Measurements from ENCODE around the gene MTG1. TPM values are rescaled to one million over a fixed set of nuclear protein-coding genes. Genes with fewer than 3 reads are reported as not detected.

MTG1 gene
- total RNA-seq, 4 donors from 2014 or later = 28.7 to 65.7 (median 34.7) TPM

DNA sequence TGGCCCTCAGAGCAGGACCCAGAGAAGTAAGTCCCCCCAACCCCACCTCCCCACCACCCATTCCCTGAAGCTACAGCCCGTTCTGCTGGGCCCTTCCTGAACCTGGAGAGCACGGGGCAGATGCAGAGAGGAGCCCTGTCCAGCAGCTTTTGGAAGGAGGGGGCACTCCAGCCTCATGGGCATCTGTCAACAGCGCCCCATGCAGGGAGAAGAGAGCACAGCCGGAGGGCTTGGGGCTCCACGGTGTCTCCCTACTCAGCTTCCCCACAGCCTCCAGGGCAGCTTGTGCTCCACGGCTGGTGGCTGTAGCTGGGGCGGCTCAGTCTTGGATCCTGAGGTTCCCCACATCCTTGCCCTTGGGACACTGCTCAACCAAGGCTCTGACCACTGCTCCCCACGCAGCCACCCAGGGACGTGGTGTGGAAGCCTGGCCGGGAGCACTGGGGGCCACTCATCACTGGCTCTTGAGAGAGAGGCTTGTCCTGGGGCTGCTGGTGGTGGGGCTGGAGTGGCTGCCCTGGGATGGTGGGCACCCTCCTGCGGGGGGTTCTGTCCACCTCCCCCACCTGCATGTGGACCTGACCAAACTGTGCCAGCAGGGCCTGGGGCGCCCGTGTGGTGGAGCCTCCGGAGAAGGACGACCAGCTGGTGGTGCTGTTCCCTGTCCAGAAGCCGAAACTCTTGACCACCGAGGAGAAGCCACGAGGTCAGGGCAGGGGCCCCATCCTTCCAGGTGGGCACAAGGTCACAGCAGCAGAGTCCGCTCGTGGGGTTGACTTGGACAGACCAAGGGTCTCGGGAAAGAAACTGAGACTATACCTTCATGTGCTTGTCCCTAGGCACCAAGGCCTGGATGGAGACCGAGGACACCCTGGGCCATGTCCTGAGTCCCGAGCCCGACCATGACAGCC, 42.3 kb upstream of the MTG1 start:
- Histone ChIP-seq H3K9me3 (no peaks in the 10 kb centered on the region), H3K4me1 (peaks cover 0 to 56% (median 13%) of the 10 kb centered on the region in 4 donors), H3K27me3 (peaks cover 0 to 8% of the 10 kb centered on the region in 2 donors), H3K36me3 (peaks cover 0 to 23% (median 0%) of the 10 kb centered on the region in 3 donors), H3K4me3 (no peak overlapping the region), H3K27ac (no peak overlapping the region)
- no peak for DNase-seq (ENCODE audit: low spot score in 2 of 2)
- WGBS, 2 donors = 68 to 80% methylated on average over 11 to 13 of the region's 24 CpGs
- TF ChIP-seq EP300 (IDR thresholded peaks at IDR 0.05) (no peak), POLR2A (IDR thresholded peaks at IDR 0.05) (no peak)
- TF ChIP-seq, protein P1, sequence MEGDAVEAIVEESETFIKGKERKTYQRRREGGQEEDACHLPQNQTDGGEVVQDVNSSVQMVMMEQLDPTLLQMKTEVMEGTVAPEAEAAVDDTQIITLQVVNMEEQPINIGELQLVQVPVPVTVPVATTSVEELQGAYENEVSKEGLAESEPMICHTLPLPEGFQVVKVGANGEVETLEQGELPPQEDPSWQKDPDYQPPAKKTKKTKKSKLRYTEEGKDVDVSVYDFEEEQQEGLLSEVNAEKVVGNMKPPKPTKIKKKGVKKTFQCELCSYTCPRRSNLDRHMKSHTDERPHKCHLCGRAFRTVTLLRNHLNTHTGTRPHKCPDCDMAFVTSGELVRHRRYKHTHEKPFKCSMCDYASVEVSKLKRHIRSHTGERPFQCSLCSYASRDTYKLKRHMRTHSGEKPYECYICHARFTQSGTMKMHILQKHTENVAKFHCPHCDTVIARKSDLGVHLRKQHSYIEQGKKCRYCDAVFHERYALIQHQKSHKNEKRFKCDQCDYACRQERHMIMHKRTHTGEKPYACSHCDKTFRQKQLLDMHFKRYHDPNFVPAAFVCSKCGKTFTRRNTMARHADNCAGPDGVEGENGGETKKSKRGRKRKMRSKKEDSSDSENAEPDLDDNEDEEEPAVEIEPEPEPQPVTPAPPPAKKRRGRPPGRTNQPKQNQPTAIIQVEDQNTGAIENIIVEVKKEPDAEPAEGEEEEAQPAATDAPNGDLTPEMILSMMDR (IDR thresholded peaks at IDR 0.05) = no peak

DNA sequence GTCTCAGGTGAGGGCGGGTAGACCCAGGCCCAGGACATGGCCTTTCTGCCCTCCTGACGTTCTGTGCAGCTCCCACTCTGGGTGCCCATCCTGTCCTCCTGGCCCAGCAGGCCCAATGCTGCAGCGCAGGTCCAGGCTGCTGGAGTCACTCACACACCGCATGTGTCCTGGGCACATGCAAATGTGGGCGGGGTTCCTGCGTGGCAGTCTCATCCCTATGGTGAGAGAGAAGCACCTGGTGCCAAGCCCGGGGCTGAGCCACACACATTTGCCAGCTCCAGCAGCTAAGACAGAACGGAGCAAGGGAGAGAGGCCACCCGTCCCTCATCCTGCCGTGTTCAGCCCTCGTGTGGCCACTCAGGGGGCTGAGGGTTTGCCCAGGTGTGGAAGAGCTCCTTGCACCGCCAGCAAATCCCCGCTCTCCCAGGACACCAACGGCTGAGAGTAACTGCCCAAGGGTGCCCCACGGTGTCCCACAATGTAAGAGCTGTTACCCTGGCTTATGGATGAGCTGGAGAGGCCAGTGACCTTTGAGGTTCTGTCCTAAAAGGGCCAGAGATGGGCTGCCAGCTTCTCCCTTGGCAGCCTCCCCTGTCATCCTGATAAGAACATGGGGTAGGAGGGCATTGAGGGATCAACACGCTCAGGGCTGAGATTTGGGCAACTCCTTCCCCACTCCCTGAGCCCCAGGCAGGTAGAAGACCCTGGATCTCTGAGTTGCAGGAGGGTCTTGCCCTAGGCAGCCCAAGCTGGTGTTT, 40.6 kb upstream of the MTG1 start:
- TF ChIP-seq, protein P1 (IDR thresholded peaks at IDR 0.05) = no peak
- TF ChIP-seq EP300 (IDR thresholded peaks at IDR 0.05) (no peak), POLR2A (IDR thresholded peaks at IDR 0.05) (no peak)
- no peaks in the 10 kb centered on the region for H3K27me3 ChIP-seq
- no peak for DNase-seq (ENCODE audit: low spot score in 2 of 2)
- no peak overlapping the region for H3K27ac ChIP-seq
- no peak overlapping the region for H3K4me3 ChIP-seq
- WGBS, 2 donors = 69 to 74% methylated on average over 12 to 13 of the region's 16 CpGs
- peaks cover 0 to 23% (median 0%) of the 10 kb centered on the region in 3 donors for H3K36me3 ChIP-seq
- peaks cover 0 to 49% (median 13%) of the 10 kb centered on the region in 4 donors for H3K4me1 ChIP-seq
- no peaks in the 10 kb centered on the region for H3K9me3 ChIP-seq

DNA sequence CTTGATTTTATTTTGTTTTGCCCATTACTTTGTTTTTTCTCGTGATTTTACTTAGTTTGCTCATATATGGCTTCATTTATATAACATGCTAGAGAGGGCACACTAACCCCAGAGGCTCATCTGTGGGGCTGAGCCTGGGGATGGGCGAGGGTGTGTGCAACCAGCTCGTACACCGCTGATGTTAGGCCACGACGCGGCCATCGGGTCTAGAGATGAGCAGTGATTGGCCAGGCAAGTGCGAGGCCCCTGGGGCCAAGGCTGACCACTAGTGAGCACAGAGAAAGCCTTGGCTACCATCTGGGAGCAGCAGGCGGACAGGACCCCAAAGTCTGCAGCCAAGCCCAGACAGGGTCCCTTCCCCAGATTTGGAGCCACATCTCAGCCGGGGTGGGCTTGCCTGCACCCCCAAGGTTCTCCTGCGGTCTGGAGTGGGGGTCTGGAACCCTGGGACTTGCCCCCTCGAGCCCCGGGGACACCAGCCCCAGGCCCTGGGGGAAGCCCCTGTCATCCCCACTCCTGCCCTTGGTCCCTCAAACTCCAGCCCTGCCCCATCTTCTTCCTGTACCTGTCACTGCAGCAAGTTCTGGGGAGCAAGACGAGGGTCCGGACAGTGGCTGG, 39.9 kb upstream of the MTG1 start:
- Histone ChIP-seq H3K4me3 (no peak overlapping the region), H3K9me3 (no peaks in the 10 kb centered on the region), H3K27ac (no peak overlapping the region), H3K4me1 (peaks cover 0 to 49% (median 13%) of the 10 kb centered on the region in 4 donors), H3K36me3 (peaks cover 0 to 23% (median 0%) of the 10 kb centered on the region in 3 donors), H3K27me3 (no peaks in the 10 kb centered on the region)
- DNase-seq (ENCODE audit: low spot score in 2 of 2) = no peak
- 79 to 82% methylated on average over 16 of the region's 16 CpGs for WGBS, 2 donors
- TF ChIP-seq, protein P1 (IDR thresholded peaks at IDR 0.05) = no peak
- no peak for TF ChIP-seq EP300 (IDR thresholded peaks at IDR 0.05)
- TF ChIP-seq POLR2A (IDR thresholded peaks at IDR 0.05) = no peak

DNA sequence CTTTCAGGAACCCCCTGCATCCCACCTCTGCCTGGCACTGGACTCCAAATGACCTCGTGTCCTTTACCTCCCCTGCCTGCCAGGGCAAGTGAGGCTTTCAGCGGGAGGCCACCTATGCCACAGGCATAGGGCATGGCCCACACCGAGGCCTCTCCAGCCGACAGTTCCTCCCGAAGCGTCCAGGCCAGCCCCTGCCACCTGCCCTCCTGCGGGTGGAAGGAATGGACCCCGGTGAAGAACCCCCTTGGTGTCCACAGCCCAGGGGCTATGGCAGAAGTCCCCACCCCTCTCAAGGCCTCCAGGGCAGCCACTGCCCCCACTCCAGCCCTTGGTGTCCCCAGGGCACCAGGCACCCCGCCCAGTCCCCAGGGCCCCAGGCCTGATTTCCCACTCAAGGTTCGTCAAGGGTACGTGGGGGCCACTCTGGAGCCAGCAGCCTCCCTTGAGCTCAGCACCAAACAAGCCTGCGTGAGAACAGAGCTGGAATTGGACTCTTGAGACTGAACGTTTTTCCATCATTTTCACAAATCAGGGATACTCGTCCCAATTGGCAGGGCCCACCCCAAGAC, 39.2 kb upstream of the MTG1 start:
- WGBS, 2 donors = 85 to 91% methylated on average over 14 of the region's 14 CpGs

DNA sequence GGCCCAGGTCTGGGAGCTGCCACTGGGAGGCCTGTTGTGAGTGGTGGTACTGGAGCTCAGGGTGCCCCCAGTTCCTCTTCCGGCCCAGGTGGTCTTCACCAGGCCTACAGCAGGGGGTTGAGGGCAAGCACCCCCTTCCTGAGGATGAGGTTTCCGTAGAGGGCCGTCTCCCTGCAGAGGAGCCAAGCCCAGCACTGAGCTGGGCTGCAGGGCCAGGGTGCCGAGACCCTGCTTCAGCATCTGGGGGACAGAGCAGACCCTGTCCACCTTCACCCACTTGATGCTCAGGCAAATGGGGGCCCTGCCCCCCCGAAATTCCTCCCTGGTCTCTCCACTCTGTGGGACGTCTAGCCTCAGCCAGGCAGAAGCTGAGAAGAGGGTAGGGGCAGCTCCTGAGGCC, 38.7 kb upstream of the MTG1 start:
- 93 to 97% methylated on average over 3 to 6 of the region's 6 CpGs for WGBS, 2 donors
- Histone ChIP-seq H3K4me1 (peaks cover 0 to 40% (median 11%) of the 10 kb centered on the region in 4 donors), H3K36me3 (peaks cover 0 to 23% (median 0%) of the 10 kb centered on the region in 3 donors), H3K27me3 (no peaks in the 10 kb centered on the region), H3K9me3 (no peaks in the 10 kb centered on the region), H3K4me3 (no peak overlapping the region), H3K27ac (peak overlapping the region in 1 of 4 donors; percentile 15)
- no peak for DNase-seq (ENCODE audit: low spot score in 2 of 2)
- no peak for TF ChIP-seq POLR2A (IDR thresholded peaks at IDR 0.05)
- TF ChIP-seq EP300 (IDR thresholded peaks at IDR 0.05) = no peak
- TF ChIP-seq, protein P1 (IDR thresholded peaks at IDR 0.05) = no peak

More for the DNA sequence above, 39.2 kb upstream of the MTG1 start:
- Histone ChIP-seq H3K9me3 (no peaks in the 10 kb centered on the region), H3K27me3 (no peaks in the 10 kb centered on the region), H3K27ac (peak overlapping the region in 1 of 4 donors; percentile 15), H3K4me1 (peaks cover 0 to 45% (median 11%) of the 10 kb centered on the region in 4 donors), H3K36me3 (peaks cover 0 to 23% (median 0%) of the 10 kb centered on the region in 3 donors), H3K4me3 (no peak overlapping the region)
- TF ChIP-seq POLR2A (IDR thresholded peaks at IDR 0.05) = no peak
- no peak for DNase-seq (ENCODE audit: low spot score in 2 of 2)
